Lower leg skin (tissue), 4 donors: ENCODE data around the gene MIPEP. TPM values are rescaled to one million over a fixed set of nuclear protein-coding genes. Genes with fewer than 3 reads are reported as not detected.
"Not testable (repeated sequence)": the region's sequence is repeated elsewhere in the genome, so short reads cannot be mapped to it uniquely, and the experiment has no call there.

Source experiments
- DNase-seq, 2 donors: peaks; one replicate each; pipeline ENCODE4 v3.0.0-alpha.2; 2019; ENCODE audit warnings: low spot score in 2 of 2
- H3K4me3 ChIP-seq: fragments of 200-600 bp; sonication (generic); 2 replicates; pipeline ENCODE4 v1.5.1; 2017; ENCODE audit warnings: mild to moderate bottlenecking, low read depth; ENCODE audit not compliant: poor library complexity, severe bottlenecking
- CTCF ChIP-seq, 3 donors: fragments of 450-650 bp; IDR thresholded peaks; one replicate each; pipeline ENCODE4 v1.5.1; 2016; ENCODE audit warnings: antibody characterized with exemption in 3 of 3, mild to moderate bottlenecking in 3 of 3, moderate library complexity in 2 of 3
- POLR2A ChIP-seq, 2 donors: fragments of 450-650 bp; IDR thresholded peaks; one replicate each; pipeline ENCODE4 v1.6.1; 2016 to 2017; ENCODE audit warnings: antibody characterized with exemption in 2 of 2, mild to moderate bottlenecking in 1 of 2, moderate library complexity in 1 of 2
- WGBS, 2 donors: methylation state at CpG; one replicate each; pipeline ENCODE4 v1.1.5; 2018; 5-methylcytosine and 5-hydroxymethylcytosine counted together
- intact Hi-C: fragments of 100-400 bp; cut with DNase I; formaldehyde crosslinking; loops from one replicate; pipeline ENCODE4 v1.15.0; 2023; ENCODE audit warnings: low total_unique reads
- total RNA-seq, 4 donors: library from RNA; depleted of rRNA; stranded (reverse); fragments of >200 nt; gene quantifications; one replicate each; pipeline ENCODE4 v1.1.0, GENCODE V29; 2016

MIPEP gene
- total RNA-seq, 4 donors from 2014 or later, result 22.8 to 50.4 (median 32.5) TPM

GRCh38 chr13:23889615-23890607, 711 bp upstream of the MIPEP start:
- intact Hi-C loops, result no loop called here
- no peak for DNase-seq
- 23 to 25% methylated on average over 15 of the region's 15 CpGs for WGBS, 2 donors
- no peak overlapping the region for H3K4me3 ChIP-seq
- TF ChIP-seq POLR2A (IDR thresholded peaks at IDR 0.05), result no peak
- TF ChIP-seq CTCF (IDR thresholded peaks at IDR 0.05), result no peak

GRCh38 chr13:23884361-23884760, 4.8 kb downstream of the MIPEP start:
- 74 to 89% methylated on average over 3 of the region's 3 CpGs for WGBS, 2 donors

GRCh38 chr13:23883255-23883654, 5.9 kb downstream of the MIPEP start:
- no peak for DNase-seq
- WGBS, 2 donors, result 86 to 88% methylated on average over 4 of the region's 4 CpGs
- TF ChIP-seq POLR2A (IDR thresholded peaks at IDR 0.05), result no peak
- no peak for TF ChIP-seq CTCF (IDR thresholded peaks at IDR 0.05)
- H3K4me3 ChIP-seq, result no peak overlapping the region
- intact Hi-C loops, result no loop called here

More at GRCh38 chr13:23884361-23884760, 4.8 kb downstream of the MIPEP start:
- DNase-seq, intact Hi-C loops, H3K4me3 ChIP-seq: not testable (repeated sequence)

GRCh38 chr13:23881402-23881800, 7.8 kb downstream of the MIPEP start:
- H3K4me3 ChIP-seq, intact Hi-C loops, DNase-seq: not testable (repeated sequence)
- WGBS, 2 donors, result 90 to 92% methylated on average over 8 of the region's 8 CpGs

- intact Hi-C loops, DNase-seq, H3K4me3 ChIP-seq: not testable (repeated sequence)
- 93 to 97% methylated on average over 10 to 13 of the region's 18 CpGs for WGBS, 2 donors
Observed at GRCh38 chr13:23880493-23881401, 8.5 kb downstream of the MIPEP start.

- WGBS, 2 donors, result 86 to 91% methylated on average over 4 of the region's 4 CpGs
- TF ChIP-seq POLR2A (IDR thresholded peaks at IDR 0.05) (no peak), CTCF (IDR thresholded peaks at IDR 0.05) (no peak)
Observed at GRCh38 chr13:23877286-23877685, 11.9 kb downstream of the MIPEP start.

GRCh38 chr13:23876265-23876664, 12.9 kb downstream of the MIPEP start:
- WGBS, 2 donors, result 37 to 56% methylated on average over 2 of the region's 2 CpGs
- no peak for DNase-seq
- no peak overlapping the region for H3K4me3 ChIP-seq
- intact Hi-C loops, result no loop called here
- TF ChIP-seq POLR2A (IDR thresholded peaks at IDR 0.05), result no peak
- no peak for TF ChIP-seq CTCF (IDR thresholded peaks at IDR 0.05)

More at GRCh38 chr13:23877286-23877685, 11.9 kb downstream of the MIPEP start:
- no peak for DNase-seq
- intact Hi-C loops, result no loop called here
- no peak overlapping the region for H3K4me3 ChIP-seq
